Neural cell (in vitro differentiated cells): ENCODE data around the gene RAB6A. TPM values are rescaled to one million over a fixed set of nuclear protein-coding genes. Genes with fewer than 3 reads are reported as not detected.

Experiments
- H2AFZ ChIP-seq: fragments of 200-600, 300-800 bp; sonication (generic), shearing (Covaris generic); 2 replicates; pipeline ENCODE4 v1.6.0; 2014; ENCODE audit warnings: low read depth, mild to moderate bottlenecking, antibody characterized with exemption, low read length, moderate library complexity
- H3F3A ChIP-seq: fragments of 200-600 bp; shearing (Covaris generic); 2 replicates; pipeline ENCODE4 v1.6.1; 2016; ENCODE audit warnings: mild to moderate bottlenecking, moderate library complexity, mixed read lengths, antibody characterized with exemption, low read length; ENCODE audit not compliant: insufficient read depth, poor library complexity, severe bottlenecking
- H3K27ac ChIP-seq: fragments of 200-600, 300-800 bp; sonication (generic), shearing (Covaris generic); 2 replicates; pipeline ENCODE4 v1.5.1; 2014; ENCODE audit warnings: mild to moderate bottlenecking, low read length, moderate library complexity
- H3K27me3 ChIP-seq: fragments of 300-800, 200-600 bp; sonication (generic), shearing (Covaris generic); 2 replicates; pipeline ENCODE4 v1.6.0; 2014; ENCODE audit warnings: mild to moderate bottlenecking, low read depth, low read length, moderate library complexity; ENCODE audit not compliant: insufficient read depth
- H3K36me3 ChIP-seq: fragments of 300-800, 200-600 bp; sonication (generic), shearing (Covaris generic); 2 replicates; pipeline ENCODE4 v1.5.1; 2014; ENCODE audit warnings: mild to moderate bottlenecking, antibody characterized with exemption, low read length, moderate library complexity; ENCODE audit not compliant: insufficient read depth
- H3K4me2 ChIP-seq: fragments of 300-800, 200-600 bp; sonication (generic), shearing (Covaris generic); 2 replicates; pipeline ENCODE4 v1.6.0; 2014; ENCODE audit warnings: mild to moderate bottlenecking, low read length
- H3K4me3 ChIP-seq: fragments of 300-800, 200-600 bp; sonication (generic), shearing (Covaris generic); 2 replicates; pipeline ENCODE4 v1.5.1; 2014; ENCODE audit warnings: mild to moderate bottlenecking, low read length, moderate library complexity
- H3K79me2 ChIP-seq: fragments of 200-600 bp; shearing (Covaris generic); replicated peaks from 2 replicates; pipeline ENCODE4 v1.6.0; 2014; ENCODE audit warnings: mild to moderate bottlenecking, low read length, moderate library complexity; ENCODE audit not compliant: insufficient read depth
- H3K9ac ChIP-seq: fragments of 300-800, 200-600 bp; sonication (generic), shearing (Covaris generic); 2 replicates; pipeline ENCODE4 v1.6.1; 2016; ENCODE audit warnings: mild to moderate bottlenecking, low read length, mixed read lengths
- H3K9me2 ChIP-seq: fragments of 200-600 bp; shearing (Covaris generic); 2 replicates; pipeline ENCODE4 v1.6.1; 2016; ENCODE audit warnings: mild to moderate bottlenecking, low read length, mixed read lengths; ENCODE audit not compliant: insufficient read depth
- H3K9me3 ChIP-seq: fragments of 200-600, 300-800 bp; sonication (generic), shearing (Covaris generic); 2 replicates; pipeline ENCODE4 v1.6.1; 2016; ENCODE audit warnings: mild to moderate bottlenecking, mixed run types, low read length, moderate library complexity, mixed read lengths
- H4K20me1 ChIP-seq: fragments of 200-600 bp; shearing (Covaris generic); 2 replicates; pipeline ENCODE4 v1.6.1; 2016; ENCODE audit warnings: mild to moderate bottlenecking, mixed run types; ENCODE audit not compliant: insufficient read depth
- CTCF ChIP-seq: fragments of 450-650 bp; IDR thresholded peaks from 2 replicates; pipeline ENCODE4 v1.5.1; 2014; ENCODE audit warnings: antibody characterized with exemption, mild to moderate bottlenecking, moderate library complexity; ENCODE audit not compliant: poor library complexity, severe bottlenecking
- EP300 ChIP-seq: fragments of 450-650 bp; conservative IDR thresholded peaks from 2 replicates; pipeline ENCODE4 v1.6.1; 2014; ENCODE audit warnings: antibody characterized with exemption, mild to moderate bottlenecking, moderate library complexity; ENCODE audit not compliant: poor library complexity, severe bottlenecking
- RAD21 ChIP-seq: fragments of 450-650 bp; conservative IDR thresholded peaks from 2 replicates; pipeline ENCODE4 v1.6.1; 2014; ENCODE audit warnings: antibody characterized with exemption, mild to moderate bottlenecking, moderate library complexity
- SMC3 ChIP-seq: fragments of 450-650 bp; conservative IDR thresholded peaks from 2 replicates; pipeline ENCODE4 v1.6.1; 2014; ENCODE audit warnings: antibody characterized with exemption, mild to moderate bottlenecking, moderate library complexity; ENCODE audit not compliant: poor library complexity
- polyA plus RNA-seq: library from polyadenylated mRNA; depleted of rRNA; stranded (reverse); fragments of >200 nt; gene quantifications from 2 replicates; pipeline ENCODE4 v1.2.3, GENCODE V29; 2014

RAB6A gene
- polyA plus RNA-seq, 1 donor from 2014 or later, result 155 TPM

GRCh38 chr11:73625696-73626318, 135.1 kb downstream of the RAB6A start:
- no peak for TF ChIP-seq EP300
- peak; percentile 83 for TF ChIP-seq SMC3
- peak; percentile 79 for TF ChIP-seq RAD21
- peak; percentile 79 for TF ChIP-seq CTCF
- Histone ChIP-seq H3K4me2 (no peak overlapping the region), H4K20me1 (no peaks in the 10 kb centered on the region), H3K9ac (no peak overlapping the region), H3K27me3 (no peaks in the 10 kb centered on the region), H3K4me3 (no peak overlapping the region), H3K79me2 (no peaks in the 10 kb centered on the region), H3F3A (no peaks in the 10 kb centered on the region), H3K9me3 (no peaks in the 10 kb centered on the region), H3K27ac (no peak overlapping the region), H3K36me3 (no peaks in the 10 kb centered on the region), H3K9me2 (no peaks in the 10 kb centered on the region), H2AFZ (no peak overlapping the region)

Other genes with a start within 250 kb of the RAB6A start
- 67.3 and 70.8 TPM in 2 replicates for gene FAM168A, start 163.0 kb downstream of the RAB6A start, polyA plus RNA-seq
- 0.25 and 0.40 TPM in 2 replicates for gene PLEKHB1, start 114.5 kb downstream of the RAB6A start, polyA plus RNA-seq
- 98.3 and 99.9 TPM in 2 replicates for gene MRPL48, start 26.8 kb upstream of the RAB6A start, polyA plus RNA-seq
- gene COA4, start 115.8 kb upstream of the RAB6A start, polyA plus RNA-seq, result 81.8 and 108 TPM in 2 replicates
- 80.3 and 86.9 TPM in 2 replicates for gene PAAF1, start 115.9 kb upstream of the RAB6A start, polyA plus RNA-seq
- not detected in 2 replicates for gene DNAJB13, start 190.0 kb upstream of the RAB6A start, polyA plus RNA-seq
- not detected in 2 replicates for gene UCP2, start 221.8 kb upstream of the RAB6A start, polyA plus RNA-seq
- gene UCP3, start 248.0 kb upstream of the RAB6A start, polyA plus RNA-seq, result 6.8 and 7.8 TPM in 2 replicates